Prostate gland (tissue), 2 donors: ENCODE data around the gene PLBD2.

Experiments used
- POLR2A ChIP-seq: fragments of 450-650 bp; IDR thresholded peaks from one replicate; pipeline ENCODE4 v1.6.1; 2016; ENCODE audit warnings: antibody characterized with exemption, mild to moderate bottlenecking
- TF ChIP-seq, protein P1 (sequence below), 4 experiments: fragments of 200-600 bp in 2 of 4; fragments of 450-650 bp in 2 of 4; sonication (generic) in 2 of 4; IDR thresholded peaks; 1 replicate in 3 of 4; 2 replicates in 1 of 4; pipeline ENCODE4 v1.5.1; 2016 to 2019; ENCODE audit warnings: antibody characterized with exemption in 4 of 4, mild to moderate bottlenecking in 2 of 4, moderate library complexity in 2 of 4

DNA sequence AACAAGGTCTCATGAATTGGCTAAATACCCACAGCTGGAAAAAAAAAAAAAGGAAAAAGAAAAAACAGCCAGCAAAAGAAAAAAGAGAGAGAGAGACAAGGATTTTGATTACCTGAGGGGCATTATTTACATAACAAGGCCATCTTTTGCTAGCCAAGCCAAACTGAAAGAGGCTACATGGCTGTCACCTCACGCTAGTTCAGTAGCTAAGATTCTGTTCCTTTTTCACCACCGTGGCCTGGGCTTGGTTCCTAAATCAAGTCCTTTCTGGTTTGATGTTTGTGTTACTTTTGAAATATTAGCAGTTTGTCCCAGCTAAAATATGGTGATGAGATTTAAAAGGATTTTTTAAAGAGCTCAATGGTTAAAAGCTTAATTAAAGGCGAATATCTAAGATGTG, 47.3 kb downstream of the PLBD2 start:
- TF ChIP-seq, protein P1, sequence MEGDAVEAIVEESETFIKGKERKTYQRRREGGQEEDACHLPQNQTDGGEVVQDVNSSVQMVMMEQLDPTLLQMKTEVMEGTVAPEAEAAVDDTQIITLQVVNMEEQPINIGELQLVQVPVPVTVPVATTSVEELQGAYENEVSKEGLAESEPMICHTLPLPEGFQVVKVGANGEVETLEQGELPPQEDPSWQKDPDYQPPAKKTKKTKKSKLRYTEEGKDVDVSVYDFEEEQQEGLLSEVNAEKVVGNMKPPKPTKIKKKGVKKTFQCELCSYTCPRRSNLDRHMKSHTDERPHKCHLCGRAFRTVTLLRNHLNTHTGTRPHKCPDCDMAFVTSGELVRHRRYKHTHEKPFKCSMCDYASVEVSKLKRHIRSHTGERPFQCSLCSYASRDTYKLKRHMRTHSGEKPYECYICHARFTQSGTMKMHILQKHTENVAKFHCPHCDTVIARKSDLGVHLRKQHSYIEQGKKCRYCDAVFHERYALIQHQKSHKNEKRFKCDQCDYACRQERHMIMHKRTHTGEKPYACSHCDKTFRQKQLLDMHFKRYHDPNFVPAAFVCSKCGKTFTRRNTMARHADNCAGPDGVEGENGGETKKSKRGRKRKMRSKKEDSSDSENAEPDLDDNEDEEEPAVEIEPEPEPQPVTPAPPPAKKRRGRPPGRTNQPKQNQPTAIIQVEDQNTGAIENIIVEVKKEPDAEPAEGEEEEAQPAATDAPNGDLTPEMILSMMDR (IDR thresholded peaks at IDR 0.05): no peak
- no peak for TF ChIP-seq POLR2A
